ENCODE measurements around the gene GHITM.
"Not testable (repeated sequence)": the region's sequence is repeated elsewhere in the genome, so short reads cannot be mapped to it uniquely, and the experiment has no call there.

GHITM gene

GRCh38 chr10:84139126-84140035 lies at the start of gene GHITM:
TSS of gene GHITM (plus strand) at chr10:84139509. CDS start at chr10:84141501, 1,992 bp downstream.
- peak; percentile 99 for DNase-seq (ENCODE audit: low read depth)

GRCh38 chr10:84095811-84096497 lies 43.4 kb upstream of the GHITM start:
- no peak for DNase-seq (ENCODE audit: low read depth)

- no peak for DNase-seq (ENCODE audit: low read depth)
These were observed 41.4 kb upstream of the GHITM start for GRCh38 chr10:84097787-84098353.

- no peak for DNase-seq (ENCODE audit: low read depth)
These were observed 40.6 kb upstream of the GHITM start for GRCh38 chr10:84098667-84099066.

- DNase-seq (ENCODE audit: low read depth) = no peak
These were observed 38.3 kb upstream of the GHITM start for GRCh38 chr10:84101042-84101441.

GRCh38 chr10:84108797-84109196 lies 30.5 kb upstream of the GHITM start:
- DNase-seq (ENCODE audit: low read depth) = no peak

- DNase-seq (ENCODE audit: low read depth) = not testable (repeated sequence)
These were observed 29.5 kb upstream of the GHITM start for GRCh38 chr10:84109772-84110171.

- DNase-seq (ENCODE audit: low read depth) = not testable (repeated sequence)
These were observed 25.8 kb upstream of the GHITM start for GRCh38 chr10:84113468-84113867.

GRCh38 chr10:84114088-84114667 lies 25.1 kb upstream of the GHITM start:
- no peak for DNase-seq (ENCODE audit: low read depth)

- DNase-seq (ENCODE audit: low read depth) = not testable (repeated sequence)
These were observed 22.1 kb upstream of the GHITM start for GRCh38 chr10:84117204-84117603.

- no peak for DNase-seq (ENCODE audit: low read depth)
These were observed 21.5 kb upstream of the GHITM start for GRCh38 chr10:84117686-84118394.

GRCh38 chr10:84118395-84119006 lies 20.8 kb upstream of the GHITM start:
- DNase-seq (ENCODE audit: low read depth) = no peak

- no peak for DNase-seq (ENCODE audit: low read depth)
These were observed 15.9 kb upstream of the GHITM start for GRCh38 chr10:84123362-84123761.

GRCh38 chr10:84125910-84126784 lies 13.2 kb upstream of the GHITM start:
- DNase-seq (ENCODE audit: low read depth) = not testable (repeated sequence)

GRCh38 chr10:84126785-84127167 lies 12.5 kb upstream of the GHITM start:
- no peak for DNase-seq (ENCODE audit: low read depth)

GRCh38 chr10:84135836-84136235 lies 3.5 kb upstream of the GHITM start:
- DNase-seq (ENCODE audit: low read depth) = no peak

- no peak for DNase-seq (ENCODE audit: low read depth)
These were observed 1.5 kb upstream of the GHITM start for GRCh38 chr10:84137811-84138210.

- DNase-seq (ENCODE audit: low read depth) = peak; percentile 24
These were observed 707 bp upstream of the GHITM start for GRCh38 chr10:84138478-84139125.

GRCh38 chr10:84140036-84140379 lies 699 bp downstream of the GHITM start:
- no peak for DNase-seq (ENCODE audit: low read depth)

GRCh38 chr10:84147347-84147746 lies 8.0 kb downstream of the GHITM start:
- DNase-seq (ENCODE audit: low read depth) = no peak

All from stimulated activated CD8-positive, alpha-beta memory T cell treated with anti-CD3 and anti-CD28 coated beads, Interleukin-4, amount 100 ng/mL, for 24 hours (primary cell).